ENCODE measurements around the gene CCDC154.

The CCDC154 gene

DNA sequence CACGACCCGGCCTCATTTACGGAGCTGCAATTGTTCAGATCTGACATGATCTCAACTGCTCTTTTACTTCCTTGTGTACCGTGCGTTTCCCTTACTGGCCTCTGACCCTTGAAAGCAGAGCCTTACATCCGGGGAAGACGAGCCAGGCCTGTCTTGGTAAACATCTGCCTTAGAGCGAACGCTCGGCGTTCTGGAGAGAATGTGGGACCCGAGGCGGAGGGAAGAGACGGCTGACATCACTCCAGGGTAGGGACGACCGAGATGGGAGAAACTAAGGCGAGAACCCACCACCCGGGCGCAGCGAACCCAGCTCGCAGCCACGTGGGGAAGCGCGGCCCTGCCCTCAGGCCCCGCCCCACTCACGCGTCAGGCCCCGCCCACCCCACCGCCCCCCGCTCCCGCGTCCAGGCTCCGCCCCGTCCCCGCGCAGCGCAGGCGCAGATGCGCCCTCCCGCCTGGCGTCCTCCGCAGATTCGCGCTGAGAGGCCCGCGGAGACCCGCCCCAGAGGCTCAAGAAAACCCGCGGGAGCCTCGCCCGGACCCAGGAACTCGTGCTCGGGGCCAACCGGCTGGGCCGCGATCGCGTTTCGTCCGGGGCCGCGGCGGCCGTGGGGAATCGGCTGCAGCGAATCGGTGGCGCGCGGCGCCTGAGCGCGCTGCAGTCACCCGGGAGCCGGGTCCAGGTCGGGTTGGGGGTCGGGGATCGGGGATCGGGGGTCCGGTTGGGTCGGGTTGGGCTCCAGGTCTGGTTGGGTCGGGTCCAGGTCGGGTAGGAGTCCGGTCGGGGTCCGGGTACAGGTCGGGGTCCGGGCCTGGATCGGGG, 48.8 kb upstream of the CCDC154 start, which contains the start of gene TELO2 (continued):
- TF ChIP-seq ZNF768 (tag by site-specific recombination; IDR thresholded peaks at IDR 0.05) (no peak), ZNF114 (tag by site-specific recombination; IDR thresholded peaks at IDR 0.05) (no peak), ZNF792 (tag by site-specific recombination; IDR thresholded peaks at IDR 0.05) (no peak), MYNN (tag by site-specific recombination; IDR thresholded peaks at IDR 0.05; ENCODE audit: borderline replicate concordance) (no peak), TCF7L2 (IDR thresholded peaks at IDR 0.05; ENCODE audit: borderline replicate concordance, low read depth, low read length) (no peak), KLF1 (tag by site-specific recombination; IDR thresholded peaks at IDR 0.05) (no peak), BCL11B (tag by site-specific recombination; IDR thresholded peaks at IDR 0.05; ENCODE audit: low read depth) (no peak), ZNF311 (tag by site-specific recombination; IDR thresholded peaks at IDR 0.05; ENCODE audit: borderline replicate concordance) (no peak), ZFHX2 (tag by site-specific recombination; conservative IDR thresholded peaks at IDR 0.05) (no peak; the same call in 1 of the 2 replicates), GLIS2 (tag by site-specific recombination; IDR thresholded peaks at IDR 0.05) (no peak), ZNF830 (tag by site-specific recombination; IDR thresholded peaks at IDR 0.05; ENCODE audit: low read depth) (no peak), SCRT2 (tag by site-specific recombination; IDR thresholded peaks at IDR 0.05) (no peak), ZNF274 (IDR thresholded peaks at IDR 0.05; ENCODE audit: low read length) (no peak), ZNF274 (tag by site-specific recombination; IDR thresholded peaks at IDR 0.05; ENCODE audit: borderline replicate concordance) (no peak), ZBTB21 (tag by site-specific recombination; IDR thresholded peaks at IDR 0.05) (no peak), ZNF335 (tag by site-specific recombination; conservative IDR thresholded peaks at IDR 0.05) (peak; percentile 75), ZNF596 (tag by site-specific recombination; IDR thresholded peaks at IDR 0.05) (no peak)
- TF ChIP-seq, protein P1, sequence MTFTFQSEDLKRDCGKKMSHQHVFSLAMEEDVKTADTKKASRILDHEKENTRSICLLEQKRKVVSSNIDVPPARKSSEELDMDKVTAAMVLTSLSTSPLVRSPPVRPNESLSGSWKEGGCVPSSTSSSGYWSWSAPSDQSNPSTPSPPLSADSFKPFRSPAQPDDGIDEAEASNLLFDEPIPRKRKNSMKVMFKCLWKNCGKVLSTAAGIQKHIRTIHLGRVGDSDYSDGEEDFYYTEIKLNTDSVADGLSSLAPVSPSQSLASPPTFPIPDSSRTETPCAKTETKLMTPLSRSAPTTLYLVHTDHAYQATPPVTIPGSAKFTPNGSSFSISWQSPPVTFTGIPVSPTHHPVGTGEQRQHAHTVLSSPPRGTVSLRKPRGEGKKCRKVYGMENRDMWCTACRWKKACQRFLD (tag by site-specific recombination; IDR thresholded peaks at IDR 0.05) = no peak
- TF ChIP-seq, protein P2, sequence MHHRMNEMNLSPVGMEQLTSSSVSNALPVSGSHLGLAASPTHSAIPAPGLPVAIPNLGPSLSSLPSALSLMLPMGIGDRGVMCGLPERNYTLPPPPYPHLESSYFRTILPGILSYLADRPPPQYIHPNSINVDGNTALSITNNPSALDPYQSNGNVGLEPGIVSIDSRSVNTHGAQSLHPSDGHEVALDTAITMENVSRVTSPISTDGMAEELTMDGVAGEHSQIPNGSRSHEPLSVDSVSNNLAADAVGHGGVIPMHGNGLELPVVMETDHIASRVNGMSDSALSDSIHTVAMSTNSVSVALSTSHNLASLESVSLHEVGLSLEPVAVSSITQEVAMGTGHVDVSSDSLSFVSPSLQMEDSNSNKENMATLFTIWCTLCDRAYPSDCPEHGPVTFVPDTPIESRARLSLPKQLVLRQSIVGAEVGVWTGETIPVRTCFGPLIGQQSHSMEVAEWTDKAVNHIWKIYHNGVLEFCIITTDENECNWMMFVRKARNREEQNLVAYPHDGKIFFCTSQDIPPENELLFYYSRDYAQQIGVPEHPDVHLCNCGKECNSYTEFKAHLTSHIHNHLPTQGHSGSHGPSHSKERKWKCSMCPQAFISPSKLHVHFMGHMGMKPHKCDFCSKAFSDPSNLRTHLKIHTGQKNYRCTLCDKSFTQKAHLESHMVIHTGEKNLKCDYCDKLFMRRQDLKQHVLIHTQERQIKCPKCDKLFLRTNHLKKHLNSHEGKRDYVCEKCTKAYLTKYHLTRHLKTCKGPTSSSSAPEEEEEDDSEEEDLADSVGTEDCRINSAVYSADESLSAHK (tag by site-specific recombination; IDR thresholded peaks at IDR 0.05) = no peak
- TF ChIP-seq, protein P3, sequence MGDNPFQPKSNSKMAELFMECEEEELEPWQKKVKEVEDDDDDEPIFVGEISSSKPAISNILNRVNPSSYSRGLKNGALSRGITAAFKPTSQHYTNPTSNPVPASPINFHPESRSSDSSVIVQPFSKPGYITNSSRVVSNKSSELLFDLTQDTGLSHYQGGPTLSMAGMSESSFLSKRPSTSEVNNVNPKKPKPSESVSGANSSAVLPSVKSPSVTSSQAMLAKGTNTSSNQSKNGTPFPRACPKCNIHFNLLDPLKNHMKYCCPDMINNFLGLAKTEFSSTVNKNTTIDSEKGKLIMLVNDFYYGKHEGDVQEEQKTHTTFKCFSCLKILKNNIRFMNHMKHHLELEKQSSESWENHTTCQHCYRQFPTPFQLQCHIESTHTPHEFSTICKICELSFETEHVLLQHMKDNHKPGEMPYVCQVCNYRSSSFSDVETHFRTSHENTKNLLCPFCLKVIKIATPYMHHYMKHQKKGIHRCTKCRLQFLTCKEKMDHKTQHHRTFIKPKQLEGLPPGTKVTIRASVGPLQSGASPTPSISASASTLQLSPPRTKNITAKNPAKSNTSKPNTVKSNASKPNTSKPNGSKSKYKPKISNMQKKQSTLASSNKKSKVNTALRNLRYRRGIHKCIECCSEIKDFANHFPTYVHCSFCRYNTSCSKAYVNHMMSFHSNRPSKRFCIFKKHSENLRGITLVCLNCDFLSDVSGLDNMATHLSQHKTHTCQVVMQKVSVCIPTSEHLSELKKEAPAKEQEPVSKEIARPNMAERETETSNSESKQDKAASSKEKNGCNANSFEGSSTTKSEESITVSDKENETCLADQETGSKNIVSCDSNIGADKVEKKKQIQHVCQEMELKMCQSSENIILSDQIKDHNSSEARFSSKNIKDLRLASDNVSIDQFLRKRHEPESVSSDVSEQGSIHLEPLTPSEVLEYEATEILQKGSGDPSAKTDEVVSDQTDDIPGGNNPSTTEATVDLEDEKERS (tag by site-specific recombination; IDR thresholded peaks at IDR 0.05) = no peak
- TF ChIP-seq, protein P4, sequence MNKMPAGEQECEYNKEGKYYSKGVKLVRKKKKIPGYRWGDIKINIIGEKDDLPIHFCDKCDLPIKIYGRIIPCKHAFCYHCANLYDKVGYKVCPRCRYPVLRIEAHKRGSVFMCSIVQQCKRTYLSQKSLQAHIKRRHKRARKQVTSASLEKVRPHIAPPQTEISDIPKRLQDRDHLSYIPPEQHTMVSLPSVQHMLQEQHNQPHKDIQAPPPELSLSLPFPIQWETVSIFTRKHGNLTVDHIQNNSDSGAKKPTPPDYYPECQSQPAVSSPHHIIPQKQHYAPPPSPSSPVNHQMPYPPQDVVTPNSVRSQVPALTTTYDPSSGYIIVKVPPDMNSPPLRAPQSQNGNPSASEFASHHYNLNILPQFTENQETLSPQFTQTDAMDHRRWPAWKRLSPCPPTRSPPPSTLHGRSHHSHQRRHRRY (tag by site-specific recombination; IDR thresholded peaks at IDR 0.05) = no peak
- TF ChIP-seq, protein P5, sequence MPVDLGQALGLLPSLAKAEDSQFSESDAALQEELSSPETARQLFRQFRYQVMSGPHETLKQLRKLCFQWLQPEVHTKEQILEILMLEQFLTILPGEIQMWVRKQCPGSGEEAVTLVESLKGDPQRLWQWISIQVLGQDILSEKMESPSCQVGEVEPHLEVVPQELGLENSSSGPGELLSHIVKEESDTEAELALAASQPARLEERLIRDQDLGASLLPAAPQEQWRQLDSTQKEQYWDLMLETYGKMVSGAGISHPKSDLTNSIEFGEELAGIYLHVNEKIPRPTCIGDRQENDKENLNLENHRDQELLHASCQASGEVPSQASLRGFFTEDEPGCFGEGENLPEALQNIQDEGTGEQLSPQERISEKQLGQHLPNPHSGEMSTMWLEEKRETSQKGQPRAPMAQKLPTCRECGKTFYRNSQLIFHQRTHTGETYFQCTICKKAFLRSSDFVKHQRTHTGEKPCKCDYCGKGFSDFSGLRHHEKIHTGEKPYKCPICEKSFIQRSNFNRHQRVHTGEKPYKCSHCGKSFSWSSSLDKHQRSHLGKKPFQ (tag by site-specific recombination; IDR thresholded peaks at IDR 0.05) = no peak
- TF ChIP-seq, protein P6, sequence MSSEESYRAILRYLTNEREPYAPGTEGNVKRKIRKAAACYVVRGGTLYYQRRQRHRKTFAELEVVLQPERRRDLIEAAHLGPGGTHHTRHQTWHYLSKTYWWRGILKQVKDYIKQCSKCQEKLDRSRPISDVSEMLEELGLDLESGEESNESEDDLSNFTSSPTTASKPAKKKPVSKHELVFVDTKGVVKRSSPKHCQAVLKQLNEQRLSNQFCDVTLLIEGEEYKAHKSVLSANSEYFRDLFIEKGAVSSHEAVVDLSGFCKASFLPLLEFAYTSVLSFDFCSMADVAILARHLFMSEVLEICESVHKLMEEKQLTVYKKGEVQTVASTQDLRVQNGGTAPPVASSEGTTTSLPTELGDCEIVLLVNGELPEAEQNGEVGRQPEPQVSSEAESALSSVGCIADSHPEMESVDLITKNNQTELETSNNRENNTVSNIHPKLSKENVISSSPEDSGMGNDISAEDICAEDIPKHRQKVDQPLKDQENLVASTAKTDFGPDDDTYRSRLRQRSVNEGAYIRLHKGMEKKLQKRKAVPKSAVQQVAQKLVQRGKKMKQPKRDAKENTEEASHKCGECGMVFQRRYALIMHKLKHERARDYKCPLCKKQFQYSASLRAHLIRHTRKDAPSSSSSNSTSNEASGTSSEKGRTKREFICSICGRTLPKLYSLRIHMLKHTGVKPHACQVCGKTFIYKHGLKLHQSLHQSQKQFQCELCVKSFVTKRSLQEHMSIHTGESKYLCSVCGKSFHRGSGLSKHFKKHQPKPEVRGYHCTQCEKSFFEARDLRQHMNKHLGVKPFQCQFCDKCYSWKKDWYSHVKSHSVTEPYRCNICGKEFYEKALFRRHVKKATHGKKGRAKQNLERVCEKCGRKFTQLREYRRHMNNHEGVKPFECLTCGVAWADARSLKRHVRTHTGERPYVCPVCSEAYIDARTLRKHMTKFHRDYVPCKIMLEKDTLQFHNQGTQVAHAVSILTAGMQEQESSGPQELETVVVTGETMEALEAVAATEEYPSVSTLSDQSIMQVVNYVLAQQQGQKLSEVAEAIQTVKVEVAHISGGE (tag by site-specific recombination; conservative IDR thresholded peaks at IDR 0.05; ENCODE audit: low read depth) = no peak
- TF ChIP-seq, protein P7, sequence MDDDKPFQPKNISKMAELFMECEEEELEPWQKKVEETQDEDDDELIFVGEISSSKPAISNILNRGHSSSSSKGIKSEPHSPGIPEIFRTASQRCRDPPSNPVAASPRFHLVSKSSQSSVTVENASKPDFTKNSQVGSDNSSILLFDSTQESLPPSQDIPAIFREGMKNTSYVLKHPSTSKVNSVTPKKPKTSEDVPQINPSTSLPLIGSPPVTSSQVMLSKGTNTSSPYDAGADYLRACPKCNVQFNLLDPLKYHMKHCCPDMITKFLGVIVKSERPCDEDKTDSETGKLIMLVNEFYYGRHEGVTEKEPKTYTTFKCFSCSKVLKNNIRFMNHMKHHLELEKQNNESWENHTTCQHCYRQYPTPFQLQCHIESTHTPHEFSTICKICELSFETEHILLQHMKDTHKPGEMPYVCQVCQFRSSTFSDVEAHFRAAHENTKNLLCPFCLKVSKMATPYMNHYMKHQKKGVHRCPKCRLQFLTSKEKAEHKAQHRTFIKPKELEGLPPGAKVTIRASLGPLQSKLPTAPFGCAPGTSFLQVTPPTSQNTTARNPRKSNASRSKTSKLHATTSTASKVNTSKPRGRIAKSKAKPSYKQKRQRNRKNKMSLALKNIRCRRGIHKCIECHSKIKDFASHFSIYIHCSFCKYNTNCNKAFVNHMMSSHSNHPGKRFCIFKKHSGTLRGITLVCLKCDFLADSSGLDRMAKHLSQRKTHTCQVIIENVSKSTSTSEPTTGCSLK (tag by site-specific recombination; IDR thresholded peaks at IDR 0.05) = no peak

All from HEK293 (cell line).